ENCODE measurements around the gene HOOK2.

DNA sequence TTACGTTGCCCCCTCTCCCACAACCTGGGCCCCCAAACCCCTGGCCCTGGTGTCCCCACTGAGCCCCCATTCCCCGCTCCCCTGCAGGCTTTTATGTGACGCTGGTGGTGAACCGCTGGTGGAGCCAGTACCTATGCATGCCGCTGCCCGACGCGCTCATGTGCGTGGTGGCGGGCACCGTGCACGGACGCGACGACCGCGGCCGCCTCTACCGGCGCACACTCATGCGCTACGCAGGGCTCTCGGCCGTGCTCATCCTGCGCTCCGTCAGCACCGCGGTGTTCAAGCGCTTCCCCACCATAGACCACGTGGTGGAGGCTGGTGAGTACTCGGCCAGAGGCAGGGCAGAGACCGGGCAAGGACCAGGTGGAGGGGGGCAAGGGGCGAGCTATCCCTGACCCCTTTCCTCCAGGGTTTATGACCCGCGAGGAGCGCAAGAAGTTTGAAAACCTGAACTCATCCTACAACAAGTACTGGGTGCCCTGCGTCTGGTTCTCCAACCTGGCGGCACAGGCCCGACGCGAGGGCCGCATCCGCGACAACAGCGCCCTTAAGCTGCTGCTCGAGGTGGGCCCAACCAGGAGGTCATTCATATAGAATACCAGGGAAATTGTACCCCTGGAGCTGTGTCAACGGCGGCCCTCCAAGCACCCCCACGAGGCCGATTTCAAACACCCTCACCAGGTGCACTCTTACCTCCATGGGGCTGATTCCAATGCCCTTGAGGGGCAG is 20.7 kb downstream of the HOOK2 start:
- TF ChIP-seq RFX5 (IDR thresholded peaks at IDR 0.05; ENCODE audit: borderline replicate concordance, low read depth, low read length): no peak
- no peak for TF ChIP-seq EP300 (IDR thresholded peaks at IDR 0.05; ENCODE audit: borderline replicate concordance in 1 of 2, low read depth in 2 of 2, low read length in 2 of 2)
- no peak for TF ChIP-seq SIN3A (conservative IDR thresholded peaks at IDR 0.05 in 1 of 2, IDR thresholded peaks at IDR 0.05 in 1 of 2; ENCODE audit: low read depth in 1 of 2, low read length in 2 of 2)
- no peak for TF ChIP-seq SRF (IDR thresholded peaks at IDR 0.05; ENCODE audit: low read depth, low read length)
- TF ChIP-seq TEAD4 (IDR thresholded peaks at IDR 0.05; ENCODE audit: low read depth, low read length): no peak
- TF ChIP-seq, protein P1, sequence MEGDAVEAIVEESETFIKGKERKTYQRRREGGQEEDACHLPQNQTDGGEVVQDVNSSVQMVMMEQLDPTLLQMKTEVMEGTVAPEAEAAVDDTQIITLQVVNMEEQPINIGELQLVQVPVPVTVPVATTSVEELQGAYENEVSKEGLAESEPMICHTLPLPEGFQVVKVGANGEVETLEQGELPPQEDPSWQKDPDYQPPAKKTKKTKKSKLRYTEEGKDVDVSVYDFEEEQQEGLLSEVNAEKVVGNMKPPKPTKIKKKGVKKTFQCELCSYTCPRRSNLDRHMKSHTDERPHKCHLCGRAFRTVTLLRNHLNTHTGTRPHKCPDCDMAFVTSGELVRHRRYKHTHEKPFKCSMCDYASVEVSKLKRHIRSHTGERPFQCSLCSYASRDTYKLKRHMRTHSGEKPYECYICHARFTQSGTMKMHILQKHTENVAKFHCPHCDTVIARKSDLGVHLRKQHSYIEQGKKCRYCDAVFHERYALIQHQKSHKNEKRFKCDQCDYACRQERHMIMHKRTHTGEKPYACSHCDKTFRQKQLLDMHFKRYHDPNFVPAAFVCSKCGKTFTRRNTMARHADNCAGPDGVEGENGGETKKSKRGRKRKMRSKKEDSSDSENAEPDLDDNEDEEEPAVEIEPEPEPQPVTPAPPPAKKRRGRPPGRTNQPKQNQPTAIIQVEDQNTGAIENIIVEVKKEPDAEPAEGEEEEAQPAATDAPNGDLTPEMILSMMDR (IDR thresholded peaks at IDR 0.05; ENCODE audit: control extremely low read depth in 1 of 3, insufficient read depth in 1 of 3, low read depth in 1 of 3, low read length in 3 of 3): no peak
- TF ChIP-seq HDAC6 (IDR thresholded peaks at IDR 0.05; ENCODE audit: low read depth, low read length): no peak
- no peak for TF ChIP-seq MAX (IDR thresholded peaks at IDR 0.05)
- TF ChIP-seq POLR2AphosphoS5 (IDR thresholded peaks at IDR 0.05; ENCODE audit: low read depth, low read length): no peak
- TF ChIP-seq CEBPB (IDR thresholded peaks at IDR 0.05; ENCODE audit: low read depth, low read length): no peak
- TF ChIP-seq, protein P2, sequence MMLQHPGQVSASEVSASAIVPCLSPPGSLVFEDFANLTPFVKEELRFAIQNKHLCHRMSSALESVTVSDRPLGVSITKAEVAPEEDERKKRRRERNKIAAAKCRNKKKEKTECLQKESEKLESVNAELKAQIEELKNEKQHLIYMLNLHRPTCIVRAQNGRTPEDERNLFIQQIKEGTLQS (IDR thresholded peaks at IDR 0.05; ENCODE audit: insufficient read depth, low read depth, low read length): no peak
- no peak for TF ChIP-seq MAFK (IDR thresholded peaks at IDR 0.05; ENCODE audit: low read depth, low read length)
- TF ChIP-seq CREB1 (IDR thresholded peaks at IDR 0.05): no peak
